HepG2 (cell line): Measurements from ENCODE around the gene PIEZO1. TPM values are rescaled to one million over a fixed set of nuclear protein-coding genes. Genes with fewer than 3 reads are reported as not detected.

Experiments
- ATAC-seq: fragments of 200-7000 bp; cut with Tn5 transposase; 3 replicates; pipeline ENCODE4 v1.9.1; 2020; ENCODE audit warnings: mild to moderate bottlenecking, moderate library complexity
- BruUV-seq: library from RNA; stranded (reverse); fragments of 400-500 nt; replicated peaks from 2 replicates; lab custom pipeline; 2021; lab: Mats Ljungman, UMichigan
- CTCF ChIA-PET: fragments of 300-600 bp; formaldehyde crosslinking; extraction: SDS; loops from one replicate; lab custom pipeline; 2021; ENCODE audit warnings: low total read pairs, inconsistent platforms, low intra/inter-chr PET ratio; lab: Yijun Ruan, JAX
- POLR2A ChIA-PET: fragments of 350-600 bp; sonication (Branson Sonifier 250); formaldehyde crosslinking; loops from one replicate; lab custom pipeline; 2020; ENCODE audit warnings: antibody characterized with exemption, inconsistent platforms; lab: Yijun Ruan, JAX
- DNase-seq: peaks from one replicate; pipeline ENCODE4 v3.0.0-alpha.2; 2015; ENCODE audit warnings: low spot score
- FAIRE-seq: peaks from 3 replicates; lab custom pipeline; 2011; peaks lifted over from hg19 to GRCh38; lab: Jason Lieb, UNC
- H2AFZ ChIP-seq: one replicate; pipeline ENCODE4 v1.6.1; 2011; ENCODE audit warnings: low read length, inconsistent platforms
- H3K27ac ChIP-seq: fragments of 300-600 bp; 3 replicates; pipeline ENCODE4 v1.8.0; 2011; ENCODE audit warnings: mixed run types, mild to moderate bottlenecking, mixed read lengths, low read length, inconsistent platforms; ENCODE audit not compliant: insufficient read depth; ENCODE audit errors: extremely low read length
- H3K27me3 ChIP-seq, 2 experiments: fragments of 200-600 bp in 1 of 2; 2 replicates in 1 of 2; 3 replicates in 1 of 2; pipeline versions ENCODE4 v1.6.0 to v1.8.0; 2011; ENCODE audit warnings: low read length in 2 of 2, mild to moderate bottlenecking in 2 of 2, moderate library complexity in 2 of 2, inconsistent platforms in 1 of 2; ENCODE audit not compliant: insufficient read depth in 2 of 2, control insufficient read depth in 1 of 2
- H3K36me3 ChIP-seq, 2 experiments: fragments of 200-600 bp in 1 of 2; replicated peaks in 1 of 2; 2 replicates in 1 of 2; 3 replicates in 1 of 2; pipeline versions ENCODE4 v1.5.1 to v1.8.0; 2011; ENCODE audit warnings: low read length in 2 of 2, inconsistent platforms in 1 of 2; ENCODE audit not compliant: insufficient read depth in 2 of 2, control insufficient read depth in 1 of 2
- H3K4me1 ChIP-seq: 2 replicates; pipeline ENCODE4 v1.5.1; 2012; ENCODE audit warnings: low read length, inconsistent platforms; ENCODE audit not compliant: insufficient read depth
- H3K4me2 ChIP-seq: 2 replicates; pipeline ENCODE4 v1.6.0; 2011; ENCODE audit warnings: low read depth, low read length, inconsistent platforms
- H3K4me3 ChIP-seq, 3 experiments: fragments of 200-600 bp in 1 of 3; sonication (generic), shearing (Covaris generic) in 1 of 3; replicated peaks in 1 of 3; 2 replicates each; pipeline ENCODE4 v1.5.1; 2011 to 2016; ENCODE audit warnings: low read length in 3 of 3, inconsistent platforms in 2 of 3, low read depth in 2 of 3, mild to moderate bottlenecking in 2 of 3, control low read depth in 1 of 3, mixed read lengths in 1 of 3; ENCODE audit not compliant: insufficient read depth in 1 of 3
- H3K79me2 ChIP-seq: one replicate; pipeline ENCODE4 v1.6.1; 2011; ENCODE audit warnings: low read length, inconsistent platforms; ENCODE audit not compliant: insufficient read depth
- H3K9ac ChIP-seq: 2 replicates; pipeline ENCODE4 v1.6.0; 2011; ENCODE audit warnings: mild to moderate bottlenecking, low read depth, low read length, inconsistent platforms; ENCODE audit not compliant: insufficient read depth
- H3K9me3 ChIP-seq: 2 replicates; pipeline ENCODE4 v1.5.1; 2012; ENCODE audit warnings: mild to moderate bottlenecking, low read length
- H4K20me1 ChIP-seq: 2 replicates; pipeline ENCODE4 v1.6.0; 2011; ENCODE audit warnings: inconsistent platforms, mild to moderate bottlenecking, low read length, moderate library complexity; ENCODE audit not compliant: insufficient read depth
- AGO2 ChIP-seq: fragments of 200-400 bp; formaldehyde crosslinking; optimal IDR thresholded peaks from 2 replicates; pipeline ENCODE3; 2017; ENCODE audit warnings: mild to moderate bottlenecking, low read depth, low read length, moderate library complexity
- CCAR2 ChIP-seq: fragments of 200-400 bp; formaldehyde crosslinking; optimal IDR thresholded peaks from 2 replicates; pipeline ENCODE3; 2018; ENCODE audit warnings: low read depth, mild to moderate bottlenecking, low read length, moderate library complexity
- HBP1 ChIP-seq: IDR thresholded peaks from 2 replicates; pipeline ENCODE4 v1.6.1; 2016; ENCODE audit warnings: low read depth, control low read depth
- MLLT10 ChIP-seq: sonication (generic); formaldehyde crosslinking; IDR thresholded peaks from 2 replicates; pipeline ENCODE4 v1.4.0; 2020; ENCODE audit warnings: missing genetic modification reagents
- NCOA2 ChIP-seq: sonication (generic); formaldehyde crosslinking; IDR thresholded peaks from 2 replicates; pipeline ENCODE4 v1.8.0; 2022; ENCODE audit warnings: inconsistent platforms
- NRL ChIP-seq: sonication (generic); formaldehyde crosslinking; IDR thresholded peaks from 2 replicates; pipeline ENCODE4 v1.5.0; 2020; ENCODE audit warnings: missing genetic modification reagents, mild to moderate bottlenecking, moderate library complexity, borderline replicate concordance
- PAWR ChIP-seq: sonication (generic); formaldehyde crosslinking; IDR thresholded peaks from 2 replicates; pipeline ENCODE4 v1.4.0; 2020; ENCODE audit warnings: missing genetic modification reagents, mild to moderate bottlenecking, borderline replicate concordance
- ZBTB10 ChIP-seq: sonication (generic); formaldehyde crosslinking; IDR thresholded peaks from 2 replicates; pipeline ENCODE4 v1.4.0; 2020; ENCODE audit warnings: missing genetic modification reagents, borderline replicate concordance
- ZBTB33 ChIP-seq: sonication (generic); formaldehyde crosslinking; IDR thresholded peaks from 2 replicates; pipeline ENCODE4 v1.4.0; 2020; ENCODE audit warnings: missing genetic modification reagents
- ZMAT5 ChIP-seq: sonication (generic); formaldehyde crosslinking; IDR thresholded peaks from 2 replicates; pipeline ENCODE4 v1.5.0; 2020; ENCODE audit warnings: mild to moderate bottlenecking, low read depth, missing genetic modification reagents, borderline replicate concordance
- ZNF138 ChIP-seq: sonication (generic); formaldehyde crosslinking; IDR thresholded peaks from 2 replicates; pipeline ENCODE4 v1.5.0; 2020; ENCODE audit warnings: mild to moderate bottlenecking, low read depth, missing genetic modification reagents
- ZNF232 ChIP-seq: sonication (generic); formaldehyde crosslinking; IDR thresholded peaks from 2 replicates; pipeline ENCODE4 v1.4.0; 2020; ENCODE audit warnings: missing genetic modification reagents, borderline replicate concordance
- ZNF460 ChIP-seq: sonication (generic); formaldehyde crosslinking; IDR thresholded peaks from 2 replicates; pipeline ENCODE4 v1.5.1; 2020; ENCODE audit warnings: missing genetic modification reagents, mild to moderate bottlenecking, borderline replicate concordance
- ZNF788 ChIP-seq: sonication (generic); formaldehyde crosslinking; IDR thresholded peaks from 2 replicates; pipeline ENCODE4 v1.5.0; 2020; ENCODE audit warnings: mild to moderate bottlenecking, missing genetic modification reagents, borderline replicate concordance
- WGBS: methylation state at CpG from one replicate; pipeline ENCODE4 v1.1.6; 2017; ENCODE audit warnings: low lambda C conversion rate; 5-methylcytosine and 5-hydroxymethylcytosine counted together
- in situ Hi-C: cut with HindIII; loops from 2 replicates; pipeline ENCODE4 v1.10.0; 2017; ENCODE audit warnings: low pct_unique_long_range_greater_than_20kb; ENCODE audit not compliant: extremely low pct_ligation_motif_present
- intact Hi-C: fragments of 100-400 bp; cut with micrococcal nuclease; formaldehyde crosslinking; loops from one replicate; pipeline ENCODE4 v1.10.0; 2022; ENCODE audit not compliant: unreplicated experiment
- polyA plus RNA-seq, 8 experiments: library from polyadenylated mRNA; depleted of rRNA in 3 of 8; stranded (reverse) in 7 of 8; unstranded in 1 of 8; fragments of >200 nt; fragmentation: Illumina TruSeq in 4 of 8; extraction: Trizol in 4 of 8; gene quantifications; 2 replicates each; pipeline versions ENCODE4 v1.2.1 to v1.2.3, GENCODE V29; 2011 to 2016; ENCODE audit warnings: low read depth in 4 of 8, missing spikeins in 1 of 8, mixed read lengths in 1 of 8; ENCODE audit not compliant: insufficient read depth in 1 of 8
- total RNA-seq, 5 experiments: library from RNA; depleted of rRNA; stranded (reverse); fragments of >200 nt; fragmentation: Illumina TruSeq; extraction: Trizol; gene quantifications; 2 replicates each; pipeline ENCODE4 v1.2.3, GENCODE V29; 2016; ENCODE audit warnings: low read depth in 1 of 5

Gene PIEZO1
- total and polyA plus RNA-seq, 2 of the 13 experiments (the other 11 are each of a cell fraction or from before 2014, with no cell fraction given): 67.9 to 85.0 TPM

GRCh38 chr16:88732172-88732960 lies 52.7 kb downstream of the PIEZO1 start (continued):
- no peak for TF ChIP-seq ZBTB10 (CRISPR knock-in tag)
- TF ChIP-seq, all 625 proteins: peak for 3

- in situ Hi-C loops: no loop called here
- FAIRE-seq: no peak
- no peak for TF ChIP-seq ZNF232 (CRISPR knock-in tag)
- TF ChIP-seq MLLT10 (CRISPR knock-in tag): no peak
- TF ChIP-seq NRL: no peak
- peak; percentile 9 for TF ChIP-seq AGO2
- TF ChIP-seq NCOA2 (CRISPR knock-in tag): no peak
- no peak for TF ChIP-seq PAWR (CRISPR knock-in tag)
- no peak for TF ChIP-seq ZMAT5 (CRISPR knock-in tag)
- TF ChIP-seq HBP1 (CRISPR knock-in tag): no peak
- TF ChIP-seq CCAR2: no peak
- TF ChIP-seq ZNF138 (CRISPR knock-in tag): no peak
- TF ChIP-seq ZNF460: no peak
- no peak for TF ChIP-seq ZNF788
- TF ChIP-seq ZBTB33 (CRISPR knock-in tag): peak; percentile 15; the same call in 1 of the 2 replicates
Observed at GRCh38 chr16:88731699-88732098, 53.3 kb downstream of the PIEZO1 start.

More at GRCh38 chr16:88731699-88732098, 53.3 kb downstream of the PIEZO1 start:
- H3K36me3 ChIP-seq: peaks cover 41 to 63% of the 10 kb centered on the region in 2 experiments; a peak in 4 of 5 replicates
- intact Hi-C loops: no loop called here
- 95% methylated on average over 15 of the region's 15 CpGs for WGBS
- no peaks in the 10 kb centered on the region for H3K27me3 ChIP-seq
- DNase-seq (no peak), ATAC-seq (peak; percentile 18; the same call in 2 of the 3 replicates)
- no TSS peak for BruUV-seq
- no peaks in the 10 kb centered on the region for H3K79me2 ChIP-seq
- no peak overlapping the region for H2AFZ ChIP-seq
- no peak overlapping the region for H3K27ac ChIP-seq
- CTCF ChIA-PET: no interaction called here
- no peaks in the 10 kb centered on the region for H4K20me1 ChIP-seq
- no peak overlapping the region for H3K4me2 ChIP-seq
- POLR2A ChIA-PET: no interaction called here
- no peaks in the 10 kb centered on the region for H3K4me1 ChIP-seq
- no peak overlapping the region for H3K4me3 ChIP-seq
- H3K9ac ChIP-seq: no peak overlapping the region
- no peaks in the 10 kb centered on the region for H3K9me3 ChIP-seq
